ENCODE measurements around the gene STK32C.

DNA sequence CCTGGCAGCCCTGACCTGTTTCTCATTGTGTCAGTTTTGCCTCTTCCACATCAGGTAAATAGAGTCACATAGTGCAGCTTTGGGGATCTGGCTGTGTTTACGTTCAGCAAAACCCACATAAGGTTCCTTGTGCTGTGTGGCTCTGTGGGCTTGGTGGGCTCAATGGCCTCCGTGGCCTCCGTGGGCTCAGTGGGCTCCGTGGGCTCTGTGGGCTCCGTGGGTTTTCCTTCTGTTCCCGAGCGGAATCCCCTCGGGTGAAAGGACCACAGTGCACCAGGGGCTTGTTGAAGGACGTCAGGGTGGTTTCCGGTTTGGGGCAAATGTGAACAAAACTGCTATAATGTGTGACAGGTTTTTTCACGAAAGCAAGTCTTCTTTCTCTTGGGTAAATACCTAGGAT is 133.5 kb downstream of the STK32C start:
- no peak for TF ChIP-seq STAT1 (conservative IDR thresholded peaks at IDR 0.05)
- no peak for TF ChIP-seq GABPA (IDR thresholded peaks at IDR 0.05; ENCODE audit: low read depth)

Data from GM12878 (cell line).